ENCODE data around the gene SGTA.

- TF ChIP-seq CHD2 (IDR thresholded peaks at IDR 0.05; ENCODE audit: low read length) (no peak), CTCF (IDR thresholded peaks at IDR 0.05; ENCODE audit: control extremely low read depth in 1 of 3, insufficient read depth in 1 of 3, low read depth in 1 of 3, low read length in 3 of 3) (no peak), GTF2F1 (IDR thresholded peaks at IDR 0.05; ENCODE audit: borderline replicate concordance, low read depth, low read length) (no peak), ASH2L (IDR thresholded peaks at IDR 0.05; ENCODE audit: low read length) (no peak), POLR2AphosphoS5 (IDR thresholded peaks at IDR 0.05; ENCODE audit: low read depth, low read length) (no peak), JUND (IDR thresholded peaks at IDR 0.05; ENCODE audit: low read length) (no peak)
These were observed 10.5 kb upstream of the SGTA start for GRCh38 chr19:2793577-2793976.

Data from H1 (cell line).